Lower leg skin (tissue), 4 donors: Measurements from ENCODE around the gene ZNF354C. TPM values are rescaled to one million over a fixed set of nuclear protein-coding genes. Genes with fewer than 3 reads are reported as not detected.
"Not testable (repeated sequence)": the region's sequence is repeated elsewhere in the genome, so short reads cannot be mapped to it uniquely, and the experiment has no call there.

Source experiments
- DNase-seq, 2 donors: peaks; one replicate each; pipeline ENCODE4 v3.0.0-alpha.2; 2019; ENCODE audit warnings: low spot score in 2 of 2
- H3K4me3 ChIP-seq: fragments of 200-600 bp; sonication (generic); 2 replicates; pipeline ENCODE4 v1.5.1; 2017; ENCODE audit warnings: mild to moderate bottlenecking, low read depth; ENCODE audit not compliant: poor library complexity, severe bottlenecking
- CTCF ChIP-seq, 3 donors: fragments of 450-650 bp; IDR thresholded peaks; one replicate each; pipeline ENCODE4 v1.5.1; 2016; ENCODE audit warnings: antibody characterized with exemption in 3 of 3, mild to moderate bottlenecking in 3 of 3, moderate library complexity in 2 of 3
- POLR2A ChIP-seq, 2 donors: fragments of 450-650 bp; IDR thresholded peaks; one replicate each; pipeline ENCODE4 v1.6.1; 2016 to 2017; ENCODE audit warnings: antibody characterized with exemption in 2 of 2, mild to moderate bottlenecking in 1 of 2, moderate library complexity in 1 of 2
- WGBS, 2 donors: methylation state at CpG; one replicate each; pipeline ENCODE4 v1.1.5; 2018; 5-methylcytosine and 5-hydroxymethylcytosine counted together
- intact Hi-C: fragments of 100-400 bp; cut with DNase I; formaldehyde crosslinking; loops from one replicate; pipeline ENCODE4 v1.15.0; 2023; ENCODE audit warnings: low total_unique reads
- total RNA-seq, 4 donors: library from RNA; depleted of rRNA; stranded (reverse); fragments of >200 nt; gene quantifications; one replicate each; pipeline ENCODE4 v1.1.0, GENCODE V29; 2016

The ZNF354C gene
- total RNA-seq, 4 donors from 2014 or later = 1.3 to 3.4 (median 2.0) TPM

- no peak overlapping the region for H3K4me3 ChIP-seq
- DNase-seq = no peak
- WGBS, 2 donors = 95 to 96% methylated on average over 6 of the region's 6 CpGs
- intact Hi-C loops = no loop called here
- TF ChIP-seq CTCF (IDR thresholded peaks at IDR 0.05) (no peak), POLR2A (IDR thresholded peaks at IDR 0.05) (no peak)
These were observed 5.5 kb downstream of the ZNF354C start for GRCh38 chr5:179065703-179066102.

GRCh38 chr5:179079165-179079987, 19.2 kb downstream of the ZNF354C start:
- TF ChIP-seq POLR2A (IDR thresholded peaks at IDR 0.05) = no peak
- TF ChIP-seq CTCF (IDR thresholded peaks at IDR 0.05) = no peak
- 96 to 99% methylated on average over 11 of the region's 11 CpGs for WGBS, 2 donors
- intact Hi-C loops = no loop called here
- no peak overlapping the region for H3K4me3 ChIP-seq
- no peak for DNase-seq

- intact Hi-C loops = no loop called here
- H3K4me3 ChIP-seq = no peak overlapping the region
- 94 to 96% methylated on average over 4 of the region's 4 CpGs for WGBS, 2 donors
- no peak for DNase-seq
- TF ChIP-seq CTCF (IDR thresholded peaks at IDR 0.05) (no peak), POLR2A (IDR thresholded peaks at IDR 0.05) (no peak)
These were observed 20.6 kb downstream of the ZNF354C start for GRCh38 chr5:179080724-179081123.

- TF ChIP-seq CTCF (IDR thresholded peaks at IDR 0.05) = no peak
- no peak for TF ChIP-seq POLR2A (IDR thresholded peaks at IDR 0.05)
- DNase-seq = no peak
- H3K4me3 ChIP-seq = no peak overlapping the region
- intact Hi-C loops = no loop called here
- WGBS, 2 donors = 84 to 93% methylated on average over 2 of the region's 2 CpGs
These were observed 29.3 kb downstream of the ZNF354C start for GRCh38 chr5:179089502-179089901.

- 94 to 96% methylated on average over 16 of the region's 17 CpGs for WGBS, 2 donors
- H3K4me3 ChIP-seq, intact Hi-C loops, DNase-seq: not testable (repeated sequence)
These were observed 41.1 kb downstream of the ZNF354C start for GRCh38 chr5:179101282-179101681.

- DNase-seq = peak in 1 of 2 donors; percentile 73
- 89 to 96% methylated on average over 9 of the region's 9 CpGs for WGBS, 2 donors
- TF ChIP-seq CTCF (IDR thresholded peaks at IDR 0.05) (no peak), POLR2A (IDR thresholded peaks at IDR 0.05) (no peak)
- intact Hi-C loops = no loop called here
- no peak overlapping the region for H3K4me3 ChIP-seq
These were observed 50.4 kb downstream of the ZNF354C start for GRCh38 chr5:179110528-179110927.
